ENCODE data around the gene MRPL37. TPM values are rescaled to one million over a fixed set of nuclear protein-coding genes. Genes with fewer than 3 reads are reported as not detected.

The MRPL37 gene
- total and polyA plus RNA-seq, 7 donors: 68.9 to 109 (median 100) TPM

DNA sequence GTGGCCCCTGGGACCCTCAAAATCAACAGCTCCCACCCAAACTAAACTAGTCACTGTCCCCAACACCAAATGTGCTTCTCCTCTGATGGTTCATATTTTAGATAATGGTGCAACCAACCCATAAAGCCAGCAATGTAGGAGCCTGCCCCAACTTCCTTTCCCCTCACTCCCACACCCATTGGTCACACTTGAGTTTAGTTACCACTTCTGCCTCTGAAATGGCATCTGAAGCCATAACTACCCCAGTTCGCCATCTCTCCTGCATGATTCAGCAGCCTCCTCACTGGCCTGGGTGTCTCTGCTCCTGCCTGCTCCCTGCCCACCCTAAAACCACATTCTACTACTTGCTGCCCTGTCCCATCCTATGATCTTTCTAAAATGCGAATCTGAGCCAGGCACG, 43.8 kb upstream of the MRPL37 start:
- Histone ChIP-seq H3K27me3 (ENCODE audit: insufficient read depth in 3 of 3, low read length in 2 of 3) (no peaks in the 10 kb centered on the region), H3K36me3 (ENCODE audit: insufficient read depth in 1 of 2, low read depth in 1 of 2) (no peaks in the 10 kb centered on the region), H3K4me1 (peaks cover 15% of the 10 kb centered on the region), H3K27ac (no peak overlapping the region), H3K4me3 (no peak overlapping the region), H3K9me3 (no peaks in the 10 kb centered on the region)
- TF ChIP-seq, protein P1, sequence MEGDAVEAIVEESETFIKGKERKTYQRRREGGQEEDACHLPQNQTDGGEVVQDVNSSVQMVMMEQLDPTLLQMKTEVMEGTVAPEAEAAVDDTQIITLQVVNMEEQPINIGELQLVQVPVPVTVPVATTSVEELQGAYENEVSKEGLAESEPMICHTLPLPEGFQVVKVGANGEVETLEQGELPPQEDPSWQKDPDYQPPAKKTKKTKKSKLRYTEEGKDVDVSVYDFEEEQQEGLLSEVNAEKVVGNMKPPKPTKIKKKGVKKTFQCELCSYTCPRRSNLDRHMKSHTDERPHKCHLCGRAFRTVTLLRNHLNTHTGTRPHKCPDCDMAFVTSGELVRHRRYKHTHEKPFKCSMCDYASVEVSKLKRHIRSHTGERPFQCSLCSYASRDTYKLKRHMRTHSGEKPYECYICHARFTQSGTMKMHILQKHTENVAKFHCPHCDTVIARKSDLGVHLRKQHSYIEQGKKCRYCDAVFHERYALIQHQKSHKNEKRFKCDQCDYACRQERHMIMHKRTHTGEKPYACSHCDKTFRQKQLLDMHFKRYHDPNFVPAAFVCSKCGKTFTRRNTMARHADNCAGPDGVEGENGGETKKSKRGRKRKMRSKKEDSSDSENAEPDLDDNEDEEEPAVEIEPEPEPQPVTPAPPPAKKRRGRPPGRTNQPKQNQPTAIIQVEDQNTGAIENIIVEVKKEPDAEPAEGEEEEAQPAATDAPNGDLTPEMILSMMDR (IDR thresholded peaks at IDR 0.05): no peak
- DNase-seq (peak in 1 of 2 donors; percentile 3), ATAC-seq (no peak)
- intact Hi-C loops (cut with DNase I): no loop called here
- WGBS, 3 donors: 92 to 100% (median 98%) methylated on average over 3 of the region's 3 CpGs

DNA sequence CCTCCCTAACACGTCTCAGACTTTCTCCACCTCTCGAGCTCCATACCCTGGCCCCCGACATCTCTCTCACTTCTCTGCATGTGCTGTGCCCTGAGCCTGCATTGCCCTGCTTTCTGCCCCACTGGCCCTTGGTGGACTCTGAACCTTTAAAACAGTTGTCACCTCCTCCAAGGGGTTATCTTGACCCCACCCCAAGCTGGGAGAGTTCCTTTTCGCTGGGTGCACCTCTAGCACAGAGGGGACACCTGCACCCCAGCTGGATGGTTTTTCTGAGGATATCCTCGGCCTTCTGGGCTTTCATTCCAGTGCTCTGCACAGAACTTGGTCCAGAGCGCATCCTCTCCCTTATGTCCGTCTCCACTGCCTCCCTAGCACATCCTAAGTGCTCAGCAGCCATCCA, 43.0 kb upstream of the MRPL37 start:
- TF ChIP-seq, protein P1 (IDR thresholded peaks at IDR 0.05): no peak
- no peaks in the 10 kb centered on the region for H3K36me3 ChIP-seq (ENCODE audit: insufficient read depth in 1 of 2, low read depth in 1 of 2)
- intact Hi-C loops (cut with DNase I): no loop called here
- 91 to 96% (median 95%) methylated on average over 7 of the region's 7 CpGs for WGBS, 3 donors
- H3K27me3 ChIP-seq (ENCODE audit: insufficient read depth in 3 of 3, low read length in 2 of 3): no peaks in the 10 kb centered on the region
- DNase-seq (peak in 1 of 2 donors; percentile 17), ATAC-seq (no peak)
- H3K4me3 ChIP-seq: no peak overlapping the region
- H3K27ac ChIP-seq: no peak overlapping the region
- no peaks in the 10 kb centered on the region for H3K9me3 ChIP-seq
- H3K4me1 ChIP-seq: peaks cover 15% of the 10 kb centered on the region

DNA sequence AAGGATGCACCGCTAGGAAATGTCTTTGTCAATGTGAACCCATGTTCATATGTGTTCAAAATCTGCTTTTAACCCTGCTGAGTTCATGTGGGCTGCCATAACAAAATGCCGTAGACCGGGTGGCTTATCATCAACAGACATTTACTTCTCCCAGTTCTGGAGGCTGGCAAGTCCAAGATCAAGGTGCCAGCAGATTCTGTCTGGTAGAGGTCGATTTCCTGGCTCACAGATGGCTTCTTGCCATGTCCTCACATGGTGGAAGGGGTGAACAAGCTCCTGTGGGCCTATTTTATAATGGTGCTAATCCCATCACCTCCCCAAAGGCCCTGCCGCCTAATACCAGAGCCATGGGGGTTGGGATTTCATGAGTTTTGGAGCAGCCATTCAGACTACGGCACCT, 42.6 kb upstream of the MRPL37 start:
- H3K4me3 ChIP-seq: no peak overlapping the region
- intact Hi-C loops (cut with DNase I): no loop called here
- ATAC-seq (no peak), DNase-seq (no peak)
- no peaks in the 10 kb centered on the region for H3K36me3 ChIP-seq (ENCODE audit: insufficient read depth in 1 of 2, low read depth in 1 of 2)
- TF ChIP-seq, protein P1 (IDR thresholded peaks at IDR 0.05): no peak
- WGBS, 3 donors: 80 to 93% (median 81%) methylated on average over 6 of the region's 6 CpGs
- H3K27ac ChIP-seq: no peak overlapping the region
- H3K27me3 ChIP-seq (ENCODE audit: insufficient read depth in 3 of 3, low read length in 2 of 3): no peaks in the 10 kb centered on the region
- no peaks in the 10 kb centered on the region for H3K9me3 ChIP-seq
- H3K4me1 ChIP-seq: peaks cover 15% of the 10 kb centered on the region

DNA sequence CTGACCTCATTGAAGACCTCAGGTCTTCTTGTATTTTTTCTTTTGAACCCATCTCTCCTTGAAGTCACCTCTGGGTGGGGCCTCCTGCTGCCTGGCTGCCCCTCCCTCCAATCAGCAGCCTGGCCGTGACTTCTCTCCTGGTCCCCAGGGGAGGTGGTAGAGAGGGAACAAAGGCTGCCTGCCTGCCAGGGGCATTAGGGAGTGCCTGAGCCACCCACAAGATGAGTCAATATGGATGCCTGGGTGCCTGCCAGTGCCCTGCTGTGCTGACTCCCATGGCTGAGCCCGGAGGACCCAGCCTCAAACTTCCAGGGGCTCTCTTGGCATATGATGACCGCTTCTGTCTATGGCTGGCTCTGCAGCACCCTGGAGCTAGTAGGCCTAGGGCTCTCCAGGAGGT, 41.9 kb upstream of the MRPL37 start:
- TF ChIP-seq, protein P1 (IDR thresholded peaks at IDR 0.05): no peak
- Histone ChIP-seq H3K4me3 (no peak overlapping the region), H3K27me3 (ENCODE audit: insufficient read depth in 3 of 3, low read length in 2 of 3) (no peaks in the 10 kb centered on the region), H3K4me1 (peaks cover 14% of the 10 kb centered on the region), H3K9me3 (no peaks in the 10 kb centered on the region), H3K27ac (no peak overlapping the region), H3K36me3 (ENCODE audit: insufficient read depth in 1 of 2, low read depth in 1 of 2) (no peaks in the 10 kb centered on the region)
- 79 to 100% (median 82%) methylated on average over 3 of the region's 3 CpGs for whole genome bisulfite sequencing, 3 donors
- intact Hi-C loops (cut with DNase I): no loop called here
- peak in 2 of 4 donors; percentile 43 to 50 for ATAC-seq
- peak in 1 of 2 donors; percentile 29 for DNase-seq

DNA sequence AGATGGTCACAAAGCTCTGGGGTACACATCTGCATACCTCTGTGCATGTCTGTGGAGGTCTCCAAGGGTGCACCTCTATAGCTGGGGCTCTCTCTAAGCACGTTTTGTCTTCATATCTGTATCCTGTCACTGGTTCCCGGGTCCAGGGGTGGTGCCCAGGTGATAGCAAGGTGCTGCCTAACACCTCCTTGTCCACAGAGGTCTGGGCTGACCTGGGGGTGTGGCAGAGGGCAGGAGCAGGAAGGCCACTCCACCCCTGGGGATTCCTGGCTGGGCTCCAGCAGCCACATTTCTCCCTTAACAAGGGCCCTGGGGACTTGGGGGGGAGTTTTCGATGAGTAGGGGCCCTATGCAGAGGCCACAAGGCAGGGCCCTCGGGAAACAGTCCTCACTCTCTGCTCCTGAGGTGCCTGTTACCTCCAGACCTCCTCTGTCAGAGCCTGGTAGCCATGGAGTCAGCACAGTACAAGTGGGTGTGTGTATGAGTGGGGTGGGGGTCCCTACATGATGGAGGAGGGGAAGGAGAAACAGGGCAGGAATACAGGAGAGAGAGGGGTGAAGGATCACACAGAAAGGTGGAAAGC, 40.1 kb upstream of the MRPL37 start:
- TF ChIP-seq, protein P1 (IDR thresholded peaks at IDR 0.05): no peak
- Histone ChIP-seq H3K36me3 (ENCODE audit: insufficient read depth in 1 of 2, low read depth in 1 of 2) (no peaks in the 10 kb centered on the region), H3K27me3 (ENCODE audit: insufficient read depth in 3 of 3, low read length in 2 of 3) (no peaks in the 10 kb centered on the region), H3K4me1 (no peaks in the 10 kb centered on the region), H3K4me3 (no peak overlapping the region), H3K27ac (no peak overlapping the region), H3K9me3 (no peaks in the 10 kb centered on the region)
- WGBS, 3 donors: 78 to 85% (median 78%) methylated on average over 4 of the region's 4 CpGs
- DNase-seq (no peak), ATAC-seq (no peak)
- intact Hi-C loops (cut with DNase I): no loop called here

Measured in psoas muscle (tissue), 8 donors.